HCT116 (cell line): ENCODE results near the gene PRND.

ENCODE experiments used
- ELF1 ChIP-seq: IDR thresholded peaks from 2 replicates; pipeline ENCODE4 v1.6.1; 2012; ENCODE audit warnings: low read depth, borderline replicate concordance
- JUND ChIP-seq: IDR thresholded peaks from 2 replicates; pipeline ENCODE4 v1.6.1; 2012
- POLR2A ChIP-seq: IDR thresholded peaks from 2 replicates; pipeline ENCODE4 v1.7.0; 2011; ENCODE audit warnings: borderline replicate concordance; ENCODE audit not compliant: insufficient read depth, insufficient read length; ENCODE audit errors: extremely low read depth
- POLR2AphosphoS5 ChIP-seq: IDR thresholded peaks from 2 replicates; pipeline ENCODE4 v1.6.1; 2011; ENCODE audit warnings: mild to moderate bottlenecking, low read depth, low read length, moderate library complexity
- RAD21 ChIP-seq: IDR thresholded peaks from 2 replicates; pipeline ENCODE4 v1.6.1; 2012; ENCODE audit warnings: low read depth, mild to moderate bottlenecking
- YY1 ChIP-seq: IDR thresholded peaks from 2 replicates; pipeline ENCODE4 v1.6.1; 2011; ENCODE audit warnings: low read length, low read depth, moderate library complexity, mild to moderate bottlenecking; ENCODE audit not compliant: insufficient replicate concordance; ENCODE audit errors: extremely low read depth
- TF ChIP-seq, protein P1 (sequence below), 3 experiments: fragments of 200-600 bp in 1 of 3; sonication (generic) in 1 of 3; IDR thresholded peaks in 2 of 3; conservative IDR thresholded peaks in 1 of 3; 2 replicates each; pipeline ENCODE4 v1.5.1; 2012 to 2017; ENCODE audit warnings: low read depth in 2 of 3, low read length in 2 of 3, antibody characterized with exemption in 1 of 3, borderline replicate concordance in 1 of 3, control low read depth in 1 of 3, mild to moderate bottlenecking in 1 of 3, mixed read lengths in 1 of 3, mixed run types in 1 of 3, moderate library complexity in 1 of 3; ENCODE audit not compliant: insufficient read depth in 1 of 3
- TF ChIP-seq, protein P2 (sequence below): IDR thresholded peaks from 2 replicates; pipeline ENCODE4 v1.6.1; 2012

DNA sequence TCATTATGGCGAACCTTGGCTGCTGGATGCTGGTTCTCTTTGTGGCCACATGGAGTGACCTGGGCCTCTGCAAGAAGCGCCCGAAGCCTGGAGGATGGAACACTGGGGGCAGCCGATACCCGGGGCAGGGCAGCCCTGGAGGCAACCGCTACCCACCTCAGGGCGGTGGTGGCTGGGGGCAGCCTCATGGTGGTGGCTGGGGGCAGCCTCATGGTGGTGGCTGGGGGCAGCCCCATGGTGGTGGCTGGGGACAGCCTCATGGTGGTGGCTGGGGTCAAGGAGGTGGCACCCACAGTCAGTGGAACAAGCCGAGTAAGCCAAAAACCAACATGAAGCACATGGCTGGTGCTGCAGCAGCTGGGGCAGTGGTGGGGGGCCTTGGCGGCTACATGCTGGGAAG is 22.5 kb upstream of the PRND start:
- no peak for TF ChIP-seq YY1
- no peak for TF ChIP-seq ELF1
- no peak for TF ChIP-seq RAD21
- TF ChIP-seq, protein P1, sequence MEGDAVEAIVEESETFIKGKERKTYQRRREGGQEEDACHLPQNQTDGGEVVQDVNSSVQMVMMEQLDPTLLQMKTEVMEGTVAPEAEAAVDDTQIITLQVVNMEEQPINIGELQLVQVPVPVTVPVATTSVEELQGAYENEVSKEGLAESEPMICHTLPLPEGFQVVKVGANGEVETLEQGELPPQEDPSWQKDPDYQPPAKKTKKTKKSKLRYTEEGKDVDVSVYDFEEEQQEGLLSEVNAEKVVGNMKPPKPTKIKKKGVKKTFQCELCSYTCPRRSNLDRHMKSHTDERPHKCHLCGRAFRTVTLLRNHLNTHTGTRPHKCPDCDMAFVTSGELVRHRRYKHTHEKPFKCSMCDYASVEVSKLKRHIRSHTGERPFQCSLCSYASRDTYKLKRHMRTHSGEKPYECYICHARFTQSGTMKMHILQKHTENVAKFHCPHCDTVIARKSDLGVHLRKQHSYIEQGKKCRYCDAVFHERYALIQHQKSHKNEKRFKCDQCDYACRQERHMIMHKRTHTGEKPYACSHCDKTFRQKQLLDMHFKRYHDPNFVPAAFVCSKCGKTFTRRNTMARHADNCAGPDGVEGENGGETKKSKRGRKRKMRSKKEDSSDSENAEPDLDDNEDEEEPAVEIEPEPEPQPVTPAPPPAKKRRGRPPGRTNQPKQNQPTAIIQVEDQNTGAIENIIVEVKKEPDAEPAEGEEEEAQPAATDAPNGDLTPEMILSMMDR (IDR thresholded peaks at IDR 0.05 in 2 of 3, conservative IDR thresholded peaks at IDR 0.05 in 1 of 3; ENCODE audit: borderline replicate concordance in 1 of 3, insufficient read depth in 1 of 3, low read depth in 2 of 3, low read length in 2 of 3): no peak
- TF ChIP-seq POLR2AphosphoS5: no peak
- no peak for TF ChIP-seq POLR2A
- TF ChIP-seq JUND: no peak
- TF ChIP-seq, protein P2, sequence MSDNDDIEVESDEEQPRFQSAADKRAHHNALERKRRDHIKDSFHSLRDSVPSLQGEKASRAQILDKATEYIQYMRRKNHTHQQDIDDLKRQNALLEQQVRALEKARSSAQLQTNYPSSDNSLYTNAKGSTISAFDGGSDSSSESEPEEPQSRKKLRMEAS: no peak
